T-helper 1 cell (primary cell): Measurements from ENCODE around the gene FAM83B.
"Not testable (repeated sequence)": the region's sequence is repeated elsewhere in the genome, so short reads cannot be mapped to it uniquely, and the experiment has no call there.

Experiments used
- DNase-seq, 5 donors: peaks; one replicate each; pipeline ENCODE4 v3.0.0-alpha.2; 2012 to 2020

FAM83B gene

DNA sequence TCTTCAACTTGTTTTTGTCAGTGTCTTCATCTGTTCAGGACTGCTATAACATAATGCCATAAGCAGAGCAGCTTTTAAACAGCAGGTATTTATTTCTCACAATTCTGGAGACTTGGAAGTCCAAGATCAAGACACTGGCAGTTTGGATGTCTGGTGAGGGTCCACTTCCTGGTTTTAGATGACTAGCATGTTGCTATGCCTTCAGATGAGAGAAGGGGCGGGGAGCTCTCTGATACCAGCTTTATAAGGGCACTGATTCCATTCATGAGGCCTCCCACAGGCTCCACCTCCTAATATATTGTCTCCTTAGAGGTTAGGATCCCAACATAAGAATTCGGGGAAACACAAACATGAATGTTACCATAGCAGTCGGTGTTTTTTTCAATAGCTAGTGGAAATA, 52.9 kb downstream of the FAM83B start:
- no peak for DNase-seq

DNA sequence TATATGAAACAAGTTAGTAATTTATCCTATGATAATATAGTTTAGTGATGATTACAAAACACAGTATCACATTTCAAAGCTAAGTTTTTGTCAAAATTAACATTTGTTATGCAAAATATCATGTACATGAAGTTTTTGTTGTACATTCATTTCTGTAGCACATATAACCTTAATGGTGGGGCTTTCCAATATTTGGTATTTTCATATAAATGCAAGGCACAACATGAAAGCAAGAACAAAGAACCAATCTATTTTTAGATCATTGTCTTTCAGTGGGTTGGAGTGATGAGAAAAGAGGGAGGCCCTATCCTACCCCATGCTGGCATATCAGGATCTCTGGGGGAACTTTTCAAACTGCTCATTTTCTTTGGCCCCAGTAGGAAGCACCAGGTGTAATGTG, 53.4 kb downstream of the FAM83B start:
- DNase-seq: no peak

DNA sequence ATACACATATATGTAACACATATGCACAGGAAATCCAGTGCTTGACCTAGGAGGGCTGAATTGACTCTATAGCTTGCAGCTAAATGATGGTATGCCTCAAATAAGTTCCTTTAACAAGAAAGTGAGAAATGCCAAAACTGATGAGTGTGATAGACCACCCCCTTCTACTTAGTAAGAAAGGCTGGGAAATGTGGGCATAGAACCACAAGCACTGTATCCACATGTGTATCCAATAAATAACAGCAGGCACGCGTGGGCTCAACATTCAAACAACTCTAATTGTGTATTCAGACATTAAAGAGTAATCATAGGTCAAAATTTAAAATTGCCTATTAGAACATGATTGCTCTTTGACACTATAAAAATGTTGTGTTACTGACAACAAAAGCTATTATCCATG, 54.1 kb downstream of the FAM83B start:
- DNase-seq: no peak

DNA sequence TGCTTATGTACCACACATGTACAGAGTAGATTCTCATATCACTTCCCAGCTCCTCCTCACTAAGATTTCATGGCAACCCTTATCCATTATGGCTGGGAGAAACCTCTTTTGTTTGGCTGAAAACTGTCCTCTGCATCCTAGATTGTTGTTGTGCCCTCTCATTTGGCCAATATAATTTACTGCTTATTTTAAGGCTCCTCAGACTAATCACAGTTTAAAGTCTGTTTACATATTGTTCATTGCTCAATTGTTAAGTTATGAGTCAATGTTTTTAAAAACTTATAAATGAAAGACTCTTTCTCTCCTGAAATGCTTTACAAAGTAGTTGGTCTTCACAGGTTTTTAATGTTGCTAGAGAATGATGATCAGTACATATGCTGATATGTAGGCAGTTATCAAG, 57.3 kb downstream of the FAM83B start:
- no peak for DNase-seq

DNA sequence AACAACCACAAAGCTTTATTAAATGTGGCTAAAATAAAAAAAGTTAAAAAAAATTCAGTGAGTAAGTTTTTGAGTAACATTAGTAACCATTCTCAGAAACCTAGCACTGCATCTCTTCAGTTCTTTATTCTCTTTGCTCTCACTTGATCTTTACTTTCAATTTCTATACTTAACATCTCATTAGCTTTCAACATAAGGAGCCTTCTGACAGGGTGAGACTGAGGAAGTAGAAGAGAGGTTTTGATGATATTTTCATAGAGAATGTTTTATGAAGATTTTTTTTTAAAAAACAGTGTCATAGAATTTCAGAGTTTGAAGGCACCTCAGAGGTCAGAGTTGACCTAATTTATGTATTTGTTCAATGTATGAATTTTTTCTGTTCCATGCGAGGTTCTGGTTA, 60.8 kb downstream of the FAM83B start:
- no peak for DNase-seq

DNA sequence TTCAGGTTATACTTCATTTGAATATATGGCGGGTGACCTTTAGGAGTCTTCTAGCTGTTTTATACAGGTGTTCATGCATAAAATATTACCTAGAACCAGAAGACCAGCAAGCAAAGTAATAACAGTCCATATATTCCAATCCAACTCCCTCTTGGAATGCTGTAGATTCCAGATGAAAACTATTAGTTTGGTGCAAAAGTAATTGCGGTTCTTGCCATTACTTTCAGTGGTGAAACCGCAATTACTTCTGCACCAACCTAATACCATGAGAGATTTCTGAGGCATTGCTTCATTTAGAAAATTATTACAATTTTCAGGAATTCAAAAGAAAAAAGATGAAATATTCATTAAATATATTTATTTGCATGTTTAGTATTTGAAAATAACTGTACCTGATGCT, 62.6 kb downstream of the FAM83B start:
- DNase-seq: no peak

DNA sequence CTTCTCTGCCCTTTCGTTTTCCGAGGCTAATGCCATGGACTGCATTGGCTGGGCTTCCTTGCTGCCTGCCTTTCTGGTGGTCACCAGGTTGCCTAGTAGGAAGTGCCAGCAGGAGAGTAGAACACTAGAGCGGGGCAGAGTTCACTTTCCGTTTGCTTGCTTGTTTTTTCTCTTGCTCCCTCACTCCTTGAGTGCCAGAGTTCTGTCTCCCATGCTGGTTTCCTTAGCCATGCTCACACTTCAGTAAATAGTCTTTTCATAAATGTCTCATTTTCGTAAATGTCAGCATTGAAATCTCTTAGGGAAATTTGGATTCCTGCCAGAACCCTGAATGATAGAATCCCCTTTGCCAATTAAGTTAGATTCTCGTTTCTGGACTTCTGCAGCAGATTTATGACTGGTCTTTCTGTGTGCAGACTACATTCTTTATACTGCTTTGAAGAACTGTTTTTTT, 63.9 kb downstream of the FAM83B start:
- DNase-seq: no peak

DNA sequence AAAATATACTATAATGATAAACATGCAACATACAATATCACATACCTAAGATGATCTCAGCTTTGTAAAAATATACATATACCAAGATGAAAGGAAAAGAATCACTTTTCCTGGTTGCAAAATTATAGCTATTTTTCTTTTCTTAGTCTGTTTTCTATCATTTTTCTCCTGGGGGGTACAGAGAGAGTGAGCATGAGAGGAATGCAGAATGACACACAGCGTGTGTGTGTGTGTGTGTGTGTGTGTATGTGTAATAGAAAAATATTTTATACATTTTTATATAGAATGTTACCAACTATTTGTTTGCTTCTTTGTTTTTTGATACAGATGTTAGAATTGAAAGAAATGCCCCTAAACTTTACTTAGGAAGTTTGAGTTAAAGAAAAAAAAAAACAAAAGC, 64.3 kb downstream of the FAM83B start:
- no peak for DNase-seq

DNA sequence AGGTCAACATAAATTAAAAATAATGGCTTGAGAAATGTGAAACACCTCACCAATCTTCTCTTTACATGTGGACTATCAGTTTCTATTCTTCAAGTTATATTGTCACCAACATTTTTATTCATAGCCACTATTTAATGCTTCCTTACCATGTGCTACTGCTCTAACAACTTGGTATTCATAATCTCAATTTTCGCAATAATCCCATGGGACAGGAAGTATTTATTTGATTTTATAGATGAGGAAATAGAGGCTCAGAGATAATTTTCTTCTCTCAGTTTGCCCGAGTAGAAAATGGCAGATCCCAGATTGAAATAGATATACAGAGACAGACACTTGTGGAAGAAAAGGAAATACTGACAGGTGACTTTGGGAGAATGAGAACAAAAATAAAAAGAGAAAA, 66.6 kb downstream of the FAM83B start:
- DNase-seq: no peak

DNA sequence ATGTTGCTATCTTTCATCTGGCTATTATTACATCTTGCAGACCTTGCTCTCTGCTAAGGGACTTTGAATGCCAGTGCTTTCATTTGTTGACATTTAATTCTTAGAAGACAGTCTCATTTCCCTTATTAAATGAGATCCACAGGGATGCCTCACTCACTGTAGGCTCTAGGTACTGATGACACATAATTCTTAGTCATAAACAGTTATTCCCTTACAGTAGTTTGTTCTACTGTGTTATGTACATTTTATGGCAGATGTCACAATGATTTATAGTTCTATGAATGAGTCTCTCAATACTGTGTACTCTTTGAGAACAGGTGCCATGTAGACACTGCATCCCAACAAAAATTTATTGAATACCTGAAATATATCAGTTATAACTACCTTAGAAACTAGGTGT, 70.3 kb downstream of the FAM83B start:
- no peak for DNase-seq

DNA sequence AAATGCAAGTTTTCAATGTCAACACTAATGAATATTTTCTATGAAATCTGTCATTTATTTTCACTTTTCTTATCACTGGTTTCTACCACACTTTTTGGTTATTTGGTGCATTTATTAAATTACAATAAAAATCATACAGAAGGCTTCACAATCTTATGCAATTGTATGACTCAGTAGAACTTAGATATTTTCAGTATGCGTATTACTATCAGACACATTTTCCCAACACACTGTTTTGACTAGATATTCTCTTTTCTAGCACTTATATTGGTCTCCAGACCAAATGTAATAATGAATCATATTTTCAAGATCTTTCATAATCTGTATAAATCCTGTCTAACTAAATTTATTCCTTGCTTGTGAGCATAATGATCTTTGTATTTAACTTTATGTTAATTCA, 74.1 kb downstream of the FAM83B start:
- DNase-seq: no peak

DNA sequence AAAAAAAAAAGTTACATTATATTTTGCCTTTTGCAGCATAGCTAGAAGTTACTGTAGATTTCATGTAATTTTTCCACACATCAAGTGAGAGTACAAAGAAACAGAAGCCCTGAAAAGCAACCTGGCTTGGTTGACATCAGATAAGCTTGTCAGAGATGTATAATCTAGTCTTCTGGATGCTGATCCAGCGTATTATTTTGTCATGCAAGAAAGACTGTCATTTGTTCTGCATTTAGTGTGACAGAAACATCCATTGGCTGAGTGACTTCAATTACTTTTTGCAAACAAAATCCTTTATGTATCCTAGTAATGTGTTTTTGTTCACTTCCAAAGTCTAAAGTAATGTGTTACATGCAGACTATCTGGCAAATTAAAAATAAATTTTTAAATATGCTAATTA, 75.3 kb downstream of the FAM83B start:
- DNase-seq: no peak

DNA sequence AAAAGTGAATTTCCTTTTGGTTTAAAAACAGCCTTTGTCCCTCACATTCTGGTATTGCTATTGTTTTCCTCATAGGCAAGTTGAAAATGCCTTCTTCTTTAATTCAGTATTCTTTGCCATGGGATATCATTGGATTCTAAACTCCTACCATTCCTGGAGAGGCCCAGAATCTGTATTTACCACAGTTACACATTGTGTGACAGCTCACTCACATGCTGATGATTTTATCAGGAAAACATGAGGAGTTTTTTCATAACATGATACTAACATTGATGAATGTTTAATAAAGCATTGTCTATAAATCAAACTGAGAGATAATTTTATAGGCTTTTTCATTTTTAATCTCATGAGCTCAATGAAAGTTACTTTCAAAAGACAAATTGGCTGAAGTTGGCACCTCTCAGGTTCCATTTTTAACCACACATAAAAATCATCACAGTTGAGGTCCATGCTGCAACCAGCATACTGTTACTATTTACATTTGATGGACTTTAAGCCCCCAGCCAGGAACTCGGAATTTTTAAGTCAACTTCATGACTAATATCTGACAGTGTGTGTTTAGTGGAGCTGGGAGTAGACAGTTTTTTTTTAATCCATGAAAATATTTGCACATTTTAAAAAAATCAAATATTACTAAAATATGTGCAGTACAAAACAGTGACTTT, 82.8 kb downstream of the FAM83B start:
- DNase-seq: no peak

DNA sequence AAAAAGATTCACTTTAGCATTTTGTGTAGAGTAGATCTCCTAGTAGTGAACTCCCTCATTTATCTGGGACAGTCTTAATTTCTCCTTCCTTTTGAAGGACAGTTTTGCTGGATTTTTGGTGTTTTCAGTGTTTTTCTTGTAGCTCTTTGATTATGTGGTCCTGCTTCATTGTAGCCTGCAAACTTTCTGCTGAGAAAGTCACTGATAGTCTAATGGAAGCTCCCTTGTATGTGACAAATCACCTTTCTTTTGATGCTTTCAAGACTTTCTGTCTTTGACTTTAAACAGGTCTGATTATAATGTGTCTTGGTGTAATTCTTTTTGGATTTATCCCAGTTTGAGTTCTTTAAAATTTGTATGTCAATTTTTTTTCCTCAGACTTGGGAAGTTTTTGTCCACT, 86.1 kb downstream of the FAM83B start:
- no peak for DNase-seq

DNA sequence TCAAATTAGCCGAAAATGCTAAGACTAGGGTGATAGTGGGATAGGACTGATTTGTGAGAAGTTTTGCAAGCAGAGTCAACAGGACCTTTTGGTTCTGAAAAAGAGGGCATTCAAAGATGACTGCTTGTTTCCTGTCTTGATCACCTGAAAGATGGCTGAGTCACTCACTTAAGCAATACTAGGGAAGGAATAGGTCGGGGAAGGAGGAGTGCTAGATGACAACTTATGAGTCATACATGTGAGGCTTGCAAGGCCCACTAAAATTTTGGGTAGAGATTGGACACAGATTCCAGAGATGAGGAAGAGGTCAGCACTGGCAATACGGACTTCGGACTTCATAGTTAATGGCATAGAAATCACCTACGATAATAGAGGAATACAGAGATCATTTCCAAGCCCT, 89.2 kb downstream of the FAM83B start:
- no peak for DNase-seq

DNA sequence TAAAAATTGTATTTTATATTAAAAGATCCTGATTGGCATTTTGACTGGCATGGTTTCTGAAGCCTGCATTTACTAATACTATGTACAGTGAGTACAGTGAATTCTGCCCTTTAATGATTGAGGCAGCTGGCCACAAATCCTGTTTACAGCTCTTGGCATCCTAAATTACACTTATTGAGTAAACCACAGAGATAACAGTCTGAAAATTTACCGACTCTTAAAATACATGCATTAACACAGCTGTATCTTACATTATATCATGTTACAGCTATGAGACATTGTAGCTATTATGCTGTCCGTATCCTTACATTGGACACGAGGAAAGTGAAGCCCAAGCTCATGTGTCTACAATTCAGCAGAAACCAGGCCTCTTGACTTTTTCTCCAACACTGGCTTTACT, 90.8 kb downstream of the FAM83B start:
- DNase-seq: no peak

DNA sequence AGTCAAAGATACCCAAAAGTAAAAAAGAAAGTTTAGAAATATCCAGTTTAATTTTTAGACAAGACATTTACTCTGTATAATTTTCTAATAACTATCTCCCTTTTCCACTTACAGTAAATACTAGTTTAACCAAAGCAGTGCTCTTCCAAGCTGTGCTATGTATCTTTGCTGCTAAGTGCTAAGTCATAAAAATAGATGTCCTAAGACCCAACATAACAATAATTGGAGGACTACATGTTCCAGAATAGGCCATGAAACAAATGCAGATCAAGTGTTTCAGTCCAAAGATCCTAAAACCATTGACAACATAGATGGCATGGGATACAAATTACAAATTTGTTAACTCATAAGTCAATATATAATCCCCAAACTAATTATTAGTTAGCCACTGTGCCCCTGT, 111.1 kb downstream of the FAM83B start:
- no peak for DNase-seq

DNA sequence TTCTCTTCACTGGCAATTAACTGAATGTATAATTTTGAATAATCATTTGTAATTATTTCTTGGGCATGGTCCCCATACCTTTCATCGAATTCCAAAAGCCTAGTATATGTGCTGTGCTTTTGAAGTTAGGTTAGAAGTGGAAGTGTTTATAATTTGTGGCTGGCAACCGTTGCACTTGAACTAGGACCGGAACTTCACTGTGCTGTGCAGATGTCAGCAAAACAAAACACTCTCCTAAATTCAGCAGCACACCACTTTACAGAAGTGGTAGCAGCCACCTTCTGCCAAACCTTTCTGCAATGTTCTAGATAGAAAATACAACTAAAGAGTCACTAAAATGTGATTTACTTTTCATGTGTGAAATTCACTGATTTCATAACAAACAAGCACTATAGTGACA, 111.9 kb downstream of the FAM83B start:
- no peak for DNase-seq

DNA sequence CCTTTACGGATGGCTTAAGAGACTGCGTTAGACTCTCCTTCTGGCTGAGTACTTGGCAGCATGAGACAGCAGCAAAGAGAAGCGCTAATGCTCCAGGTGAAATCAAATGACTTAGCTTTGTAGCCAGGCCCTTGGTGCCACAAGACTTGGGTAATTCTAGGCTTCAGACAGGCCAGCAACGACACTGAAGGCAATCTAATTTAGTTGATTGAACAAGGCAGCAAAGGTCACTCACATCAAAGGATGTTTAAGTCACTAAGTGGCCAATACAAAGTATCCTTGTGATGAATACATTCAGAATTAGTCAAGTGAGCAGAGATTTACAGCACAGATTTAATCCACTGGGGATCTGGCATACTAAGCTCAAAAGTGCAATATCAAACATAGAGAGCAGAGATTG, 113.2 kb downstream of the FAM83B start:
- no peak for DNase-seq

DNA sequence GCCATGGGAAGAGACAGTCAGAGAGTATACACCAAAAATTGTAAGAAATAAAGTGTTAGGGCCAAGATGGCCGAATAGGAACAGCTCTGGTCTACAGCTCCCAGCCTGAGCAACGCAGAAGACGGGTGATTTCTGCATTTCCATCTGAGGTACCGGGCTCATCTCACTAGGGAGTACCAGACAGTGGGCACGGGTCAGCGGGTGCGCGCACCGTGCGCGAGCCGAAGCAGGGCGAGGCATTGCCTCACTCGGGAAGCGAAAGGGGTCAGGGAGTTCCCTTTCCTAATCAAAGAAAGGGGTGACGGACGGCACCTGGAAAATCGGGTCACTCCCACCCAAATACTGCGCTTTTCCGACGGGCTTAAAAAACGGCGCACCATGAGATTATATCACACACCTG, 114.8 kb downstream of the FAM83B start:
- DNase-seq: not testable (repeated sequence)

DNA sequence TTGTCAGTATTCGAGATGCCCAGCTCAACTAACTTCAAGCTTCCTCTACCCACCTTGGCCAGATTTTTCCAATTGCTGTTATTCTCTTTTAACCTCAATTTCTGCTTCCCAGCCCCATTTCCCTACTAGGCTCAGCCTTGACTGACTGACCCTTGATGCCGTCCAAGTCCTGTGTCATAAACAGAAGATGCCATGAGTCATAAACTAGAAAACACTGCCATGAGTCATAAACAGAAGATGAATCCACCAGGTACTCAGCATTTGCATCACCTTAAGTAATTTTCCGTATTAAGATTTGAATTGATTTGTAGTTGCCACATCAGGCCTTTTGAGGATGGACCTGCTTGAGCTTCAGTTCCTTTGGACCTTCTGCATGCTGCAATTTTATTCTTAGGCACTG, 123.8 kb downstream of the FAM83B start:
- DNase-seq: no peak

DNA sequence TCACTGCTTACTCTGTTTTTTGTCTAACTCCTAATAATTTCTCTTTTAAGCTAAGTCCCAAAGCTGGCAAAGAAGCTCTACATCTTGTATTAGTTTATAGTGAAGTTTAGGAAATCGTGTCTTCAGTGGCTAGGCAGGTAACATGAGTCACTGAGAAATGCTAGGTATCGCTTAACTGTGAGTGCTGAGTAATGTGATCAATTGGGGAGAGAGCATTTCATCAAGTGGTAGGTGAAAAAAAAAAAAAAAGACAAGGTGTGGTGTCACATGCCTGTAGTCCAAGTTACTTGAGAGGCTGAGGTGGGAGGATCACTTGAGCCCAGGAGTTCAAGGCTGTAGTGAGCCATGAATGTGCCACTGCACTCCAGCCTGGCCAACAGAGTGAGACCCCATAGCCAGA, 125.3 kb downstream of the FAM83B start:
- DNase-seq: no peak

DNA sequence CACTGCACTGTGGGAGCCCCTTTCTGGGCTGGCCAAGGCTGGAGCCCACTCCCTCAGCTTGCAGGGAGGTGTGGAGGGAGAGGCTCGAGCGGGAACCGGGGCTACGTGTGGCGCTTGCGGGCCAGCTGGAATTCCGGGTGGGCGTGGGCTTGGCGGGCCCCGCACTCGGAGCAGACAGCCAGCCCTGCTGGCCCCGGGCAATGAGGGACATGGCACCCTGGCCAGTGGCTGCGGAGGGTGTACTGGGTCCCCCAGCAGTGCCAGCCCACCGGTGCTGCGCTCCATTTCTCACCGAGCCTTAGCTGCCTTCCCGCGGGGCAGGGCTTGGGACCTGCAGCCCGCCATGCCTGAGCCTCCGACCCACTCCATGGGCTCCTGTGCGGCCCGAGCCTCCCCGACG, 132.6 kb downstream of the FAM83B start:
- DNase-seq: not testable (repeated sequence)

DNA sequence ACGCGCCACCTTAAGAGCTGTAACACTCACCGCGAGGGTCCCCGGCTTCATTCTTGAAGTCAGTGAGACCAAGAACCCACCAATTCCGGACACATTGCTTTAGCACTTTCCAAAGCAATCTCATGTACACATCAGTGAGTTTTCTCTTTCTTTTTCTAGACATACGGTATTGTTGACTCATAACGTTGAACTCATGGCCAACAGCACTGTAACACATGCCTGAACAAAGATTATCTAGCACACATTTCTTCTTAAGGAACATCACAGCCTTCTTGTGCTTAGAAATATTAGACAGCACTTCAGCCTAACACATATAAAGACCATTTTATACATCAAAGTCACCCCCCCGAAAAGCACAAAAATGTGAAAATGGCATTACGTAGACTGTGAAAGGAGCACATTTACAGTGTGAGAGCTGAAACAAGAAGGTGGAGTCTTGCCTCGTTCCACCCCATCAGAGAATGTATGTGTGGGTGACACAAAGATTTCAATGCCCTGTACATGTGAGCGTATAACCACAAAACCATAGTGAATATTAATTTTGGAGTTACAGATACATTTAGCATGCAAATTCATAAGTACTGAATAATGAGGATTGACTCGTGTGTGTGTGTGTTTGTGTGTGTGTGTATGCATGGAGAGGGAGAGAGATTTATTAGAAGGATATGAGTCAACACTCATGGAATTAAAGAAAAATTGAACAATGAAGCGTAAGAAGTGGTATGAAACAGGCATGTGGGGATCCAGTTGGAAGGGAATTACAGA, 134.1 kb downstream of the FAM83B start:
- no peak for DNase-seq

DNA sequence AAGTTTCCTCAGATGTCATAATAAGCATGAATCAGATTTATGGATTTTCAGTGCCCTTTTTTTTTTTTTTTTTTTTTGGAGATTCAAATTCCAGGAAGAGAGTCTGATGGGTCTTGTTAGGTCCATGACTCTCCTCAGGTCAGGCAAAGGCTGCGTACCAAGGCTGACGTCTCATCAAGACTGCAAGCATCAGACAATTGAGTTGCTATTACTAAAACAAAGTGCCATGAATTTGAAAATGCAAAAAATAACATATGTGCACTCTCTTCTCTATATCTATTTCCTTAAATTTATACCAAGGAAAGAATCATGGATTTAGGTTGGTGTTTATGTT, 134.7 kb downstream of the FAM83B start:
- DNase-seq: no peak
